ENCODE data around the gene PRKAG3. TPM values are rescaled to one million over a fixed set of nuclear protein-coding genes. Genes with fewer than 3 reads are reported as not detected.

PRKAG3 gene
- polyA plus RNA-seq, 1 of the 3 experiments (the other 2 are of a cell fraction): not detected

DNA sequence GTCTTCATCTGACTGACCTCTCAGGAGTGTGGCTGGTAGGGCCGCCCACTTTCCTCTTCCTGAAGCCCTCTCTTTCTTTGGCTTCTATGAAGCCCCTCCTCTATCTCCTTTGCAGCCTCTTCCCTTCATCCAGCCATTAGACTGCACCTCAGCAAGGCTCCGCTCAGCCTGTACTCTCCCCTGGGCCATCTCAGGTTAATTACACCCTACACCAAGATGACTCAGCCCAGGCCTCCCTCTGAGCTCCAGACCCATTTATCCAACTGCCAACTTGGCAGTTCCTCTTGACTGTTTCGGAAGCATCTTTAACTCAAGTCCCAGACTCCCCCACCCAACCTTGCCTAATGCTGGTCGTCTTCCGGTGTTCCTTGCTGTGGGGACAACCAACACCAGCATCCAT lies 22.2 kb upstream of the PRKAG3 start (continued):
- TF ChIP-seq REST (IDR thresholded peaks at IDR 0.05; ENCODE audit: low read depth, low read length) (no peak), FOXJ3 (CRISPR knock-in tag; IDR thresholded peaks at IDR 0.05) (no peak), JUND (IDR thresholded peaks at IDR 0.05) (peak; percentile 56; the same call in 1 of the 2 replicates), RCOR1 (IDR thresholded peaks at IDR 0.05; ENCODE audit: low read length) (no peak)

GRCh38 chr2:218852911-218853667 lies 21.5 kb upstream of the PRKAG3 start:
- ChIA-PET POLR2A (no interaction called here), CTCF (interaction anchor here (0.6 to 16.1 kb wide), 47 partner anchors 9 to 637 kb away, joined by 3 to 249 read pairs (median 3); partner anchors contain the start of genes FEV, RNF25, STK36 and TTLL4)
- Histone ChIP-seq H3K9me3 (no peaks in the 10 kb centered on the region), H3K79me2 (ENCODE audit: insufficient read depth) (no peaks in the 10 kb centered on the region), H3K9me2 (no peaks in the 10 kb centered on the region), H3K36me3 (replicated peaks in 1 of 2; ENCODE audit: control insufficient read depth in 1 of 2, insufficient read depth in 2 of 2, low read length in 1 of 2) (no peaks in the 10 kb centered on the region), H2AFZ (ENCODE audit: low read depth) (no peak overlapping the region), H3K27ac (ENCODE audit: low read depth in 2 of 2, low read length in 1 of 2) (no peak overlapping the region), H3K4me1 (ENCODE audit: control insufficient read depth in 1 of 2, insufficient read depth in 2 of 2, low read depth in 1 of 2, low read length in 1 of 2) (peaks cover 3 to 43% of the 10 kb centered on the region in 2 experiments; a peak in 2 of 4 replicates), H3K9ac (no peak overlapping the region), H3K4me3 (ENCODE audit: low read depth in 2 of 2, low read length in 1 of 2) (no peak overlapping the region; a peak in 1 of 4 replicates), H4K20me1 (ENCODE audit: insufficient read depth) (no peaks in the 10 kb centered on the region), H3F3A (replicated peaks; ENCODE audit: insufficient read depth) (no peaks in the 10 kb centered on the region), H3K4me2 (no peak overlapping the region), H3K27me3 (ENCODE audit: insufficient read depth) (peaks cover 9% of the 10 kb centered on the region; the same call in 1 of the 2 replicates)
- DNase-seq: peak; percentile 74
- 70% methylated on average over 12 of the region's 16 CpGs for WGBS (ENCODE audit: low lambda C conversion rate)
- no peak for TF ChIP-seq TEAD4 (IDR thresholded peaks at IDR 0.05; ENCODE audit: borderline replicate concordance, insufficient read depth)
- TF ChIP-seq EP300 (IDR thresholded peaks at IDR 0.05; ENCODE audit: borderline replicate concordance in 1 of 2, low read depth in 1 of 2, low read length in 1 of 2): no peak
- TF ChIP-seq NRF1 (IDR thresholded peaks at IDR 0.05; ENCODE audit: low read depth, low read length): no peak
- peak; percentile 95 for TF ChIP-seq RAD21 (IDR thresholded peaks at IDR 0.05; ENCODE audit: low read length)
- TF ChIP-seq, protein P1, sequence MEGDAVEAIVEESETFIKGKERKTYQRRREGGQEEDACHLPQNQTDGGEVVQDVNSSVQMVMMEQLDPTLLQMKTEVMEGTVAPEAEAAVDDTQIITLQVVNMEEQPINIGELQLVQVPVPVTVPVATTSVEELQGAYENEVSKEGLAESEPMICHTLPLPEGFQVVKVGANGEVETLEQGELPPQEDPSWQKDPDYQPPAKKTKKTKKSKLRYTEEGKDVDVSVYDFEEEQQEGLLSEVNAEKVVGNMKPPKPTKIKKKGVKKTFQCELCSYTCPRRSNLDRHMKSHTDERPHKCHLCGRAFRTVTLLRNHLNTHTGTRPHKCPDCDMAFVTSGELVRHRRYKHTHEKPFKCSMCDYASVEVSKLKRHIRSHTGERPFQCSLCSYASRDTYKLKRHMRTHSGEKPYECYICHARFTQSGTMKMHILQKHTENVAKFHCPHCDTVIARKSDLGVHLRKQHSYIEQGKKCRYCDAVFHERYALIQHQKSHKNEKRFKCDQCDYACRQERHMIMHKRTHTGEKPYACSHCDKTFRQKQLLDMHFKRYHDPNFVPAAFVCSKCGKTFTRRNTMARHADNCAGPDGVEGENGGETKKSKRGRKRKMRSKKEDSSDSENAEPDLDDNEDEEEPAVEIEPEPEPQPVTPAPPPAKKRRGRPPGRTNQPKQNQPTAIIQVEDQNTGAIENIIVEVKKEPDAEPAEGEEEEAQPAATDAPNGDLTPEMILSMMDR (IDR thresholded peaks at IDR 0.05): peak; percentile 81
- no peak for TF ChIP-seq YY1 (IDR thresholded peaks at IDR 0.05; ENCODE audit: low read depth)
- no peak for TF ChIP-seq IRF3 (IDR thresholded peaks at IDR 0.05; ENCODE audit: low read depth, low read length)
- no peak for TF ChIP-seq FOXJ3 (CRISPR knock-in tag; IDR thresholded peaks at IDR 0.05)
- TF ChIP-seq TCF12 (IDR thresholded peaks at IDR 0.05): no peak
- no peak for TF ChIP-seq ELF1 (IDR thresholded peaks at IDR 0.05)
- peak; percentile 80 for TF ChIP-seq SMC3 (IDR thresholded peaks at IDR 0.05; ENCODE audit: low read depth, low read length)
- TF ChIP-seq FOXM1 (IDR thresholded peaks at IDR 0.05; ENCODE audit: low read depth): no peak
- TF ChIP-seq EZH2phosphoT487 (IDR thresholded peaks at IDR 0.05; ENCODE audit: borderline replicate concordance, low read depth): no peak
- no peak for TF ChIP-seq USF1 (IDR thresholded peaks at IDR 0.05; ENCODE audit: borderline replicate concordance, low read depth)
- TF ChIP-seq FOSL2 (IDR thresholded peaks at IDR 0.05; ENCODE audit: borderline replicate concordance, low read depth): no peak
- no peak for TF ChIP-seq NFIC (IDR thresholded peaks at IDR 0.05; ENCODE audit: borderline replicate concordance)

Measured in SK-N-SH (cell line).